Thyroid gland (tissue), 4 donors: ENCODE data around the gene BHLHA15. TPM values are rescaled to one million over a fixed set of nuclear protein-coding genes. Genes with fewer than 3 reads are reported as not detected.

Experiments
- DNase-seq, 2 donors: peaks; one replicate each; pipeline ENCODE4 v3.0.0-alpha.2; 2019
- H3K27ac ChIP-seq, 3 donors: fragments of 200-600 bp; sonication (generic); 1 replicate in 2 of 3; 2 replicates in 1 of 3; pipeline ENCODE4 v1.5.1; 2016 to 2019; ENCODE audit warnings: mild to moderate bottlenecking in 1 of 3, moderate library complexity in 1 of 3
- H3K27me3 ChIP-seq: fragments of 200-600 bp; sonication (generic); one replicate; pipeline ENCODE4 v1.5.1; 2019
- H3K36me3 ChIP-seq, 2 donors: fragments of 200-600 bp; sonication (generic); one replicate each; pipeline ENCODE4 v1.5.1; 2016 to 2019
- H3K4me1 ChIP-seq, 2 donors: fragments of 200-600 bp; sonication (generic); one replicate each; pipeline ENCODE4 v1.5.1; 2017 to 2019
- H3K4me3 ChIP-seq, 3 donors: fragments of 200-600 bp; sonication (generic); replicated peaks in 1 of 3; 1 replicate in 2 of 3; 2 replicates in 1 of 3; pipeline ENCODE4 v1.5.1; 2016; ENCODE audit warnings: mild to moderate bottlenecking in 1 of 3
- H3K9me3 ChIP-seq: fragments of 200-600 bp; sonication (generic); one replicate; pipeline ENCODE4 v1.5.1; 2017
- CTCF ChIP-seq, 6 experiments: fragments of 200-600 bp in 3 of 6; fragments of 450-650 bp in 3 of 6; sonication (generic) in 3 of 6; IDR thresholded peaks; one replicate each; pipeline ENCODE4 v1.5.1; 2016 to 2019; ENCODE audit warnings: antibody characterized with exemption in 6 of 6, mild to moderate bottlenecking in 2 of 6, inconsistent platforms in 1 of 6, moderate library complexity in 1 of 6
- POLR2A ChIP-seq, 2 donors: fragments of 450-650 bp; IDR thresholded peaks; one replicate each; pipeline ENCODE4 v1.6.1; 2017; ENCODE audit warnings: antibody characterized with exemption in 2 of 2, mild to moderate bottlenecking in 2 of 2, moderate library complexity in 1 of 2
- WGBS, 2 donors: methylation state at CpG; one replicate each; pipeline ENCODE4 v1.1.5; 2017; 5-methylcytosine and 5-hydroxymethylcytosine counted together
- intact Hi-C: fragments of 100-400 bp; cut with DNase I; formaldehyde crosslinking; loops from one replicate; pipeline ENCODE4 v1.15.1; 2023
- total RNA-seq, 4 donors: library from RNA; depleted of rRNA; stranded (reverse); fragments of >200 nt; gene quantifications; one replicate each; pipeline ENCODE4 v1.2.3, GENCODE V29; 2016

The BHLHA15 gene
- total RNA-seq, 4 donors from 2014 or later, result 1.2 to 8.7 (median 1.9) TPM; not detected in 1

- DNase-seq, result no peak
- Histone ChIP-seq H3K27me3 (no peaks in the 10 kb centered on the region), H3K4me1 (no peaks in the 10 kb centered on the region), H3K4me3 (no peak overlapping the region), H3K36me3 (peaks cover 4 to 6% of the 10 kb centered on the region in 2 donors), H3K27ac (no peak overlapping the region), H3K9me3 (no peaks in the 10 kb centered on the region)
- WGBS, 2 donors, result 90 to 95% methylated on average over 18 to 19 of the region's 25 CpGs
- intact Hi-C loops, result no loop called here
- TF ChIP-seq POLR2A (IDR thresholded peaks at IDR 0.05) (no peak), CTCF (IDR thresholded peaks at IDR 0.05) (no peak)
Measured at GRCh38 chr7:98236355-98237185, 25.3 kb downstream of the BHLHA15 start.

- no peak for TF ChIP-seq CTCF (IDR thresholded peaks at IDR 0.05)
- no peak for TF ChIP-seq POLR2A (IDR thresholded peaks at IDR 0.05)
- Histone ChIP-seq H3K4me1 (no peaks in the 10 kb centered on the region), H3K9me3 (no peaks in the 10 kb centered on the region), H3K36me3 (peaks cover 4 to 6% of the 10 kb centered on the region in 2 donors), H3K27me3 (no peaks in the 10 kb centered on the region), H3K4me3 (no peak overlapping the region), H3K27ac (no peak overlapping the region)
- intact Hi-C loops, result no loop called here
- DNase-seq, result no peak
- WGBS, 2 donors, result 97 to 100% methylated on average over 4 of the region's 4 CpGs
Measured at GRCh38 chr7:98238076-98238475, 26.8 kb downstream of the BHLHA15 start.

- peaks cover 0 to 6% of the 10 kb centered on the region in 2 donors for H3K36me3 ChIP-seq
- WGBS, 2 donors, result 85 to 86% methylated on average over 9 of the region's 9 CpGs
Measured at GRCh38 chr7:98238976-98239375, 27.7 kb downstream of the BHLHA15 start.

GRCh38 chr7:98240961-98241673 is 29.9 kb downstream of the BHLHA15 start:
- intact Hi-C loops, result loop anchor here (10.0 kb wide), 1 partner anchor 216 kb away; no protein-coding TSS in a partner anchor
- Histone ChIP-seq H3K27ac (no peak overlapping the region), H3K4me3 (no peak overlapping the region), H3K36me3 (peaks cover 0 to 6% of the 10 kb centered on the region in 2 donors), H3K27me3 (no peaks in the 10 kb centered on the region), H3K9me3 (no peaks in the 10 kb centered on the region), H3K4me1 (no peaks in the 10 kb centered on the region)
- DNase-seq, result peak; percentile 31 to 35
- WGBS, 2 donors, result 65 to 66% methylated on average over 12 to 15 of the region's 19 CpGs
- TF ChIP-seq CTCF (IDR thresholded peaks at IDR 0.05) (peak; percentile 29 to 68 (median 43)), POLR2A (IDR thresholded peaks at IDR 0.05) (no peak)

More at GRCh38 chr7:98238976-98239375, 27.7 kb downstream of the BHLHA15 start:
- H3K4me3 ChIP-seq, result no peak overlapping the region
- no peaks in the 10 kb centered on the region for H3K9me3 ChIP-seq
- no peak for DNase-seq
- intact Hi-C loops, result no loop called here
- H3K27me3 ChIP-seq, result no peaks in the 10 kb centered on the region
- H3K4me1 ChIP-seq, result no peaks in the 10 kb centered on the region
- no peak overlapping the region for H3K27ac ChIP-seq
- TF ChIP-seq POLR2A (IDR thresholded peaks at IDR 0.05) (no peak), CTCF (IDR thresholded peaks at IDR 0.05) (no peak)
